Naive thymus-derived CD4-positive, alpha-beta T cell (primary cell): Measurements from ENCODE around the gene FOSL2. TPM values are rescaled to one million over a fixed set of nuclear protein-coding genes. Genes with fewer than 3 reads are reported as not detected.

Experiments used
- ATAC-seq: fragments of 150-1000 bp; cut with Tn5 transposase; 2 replicates; pipeline ENCODE4 v1.10.0; 2021; ENCODE audit warnings: mild to moderate bottlenecking, moderate library complexity
- CTCF ChIA-PET: fragments of 350-600 bp; sonication (Branson Sonifier 250); formaldehyde crosslinking; loops from one replicate; lab custom pipeline; 2021; ENCODE audit warnings: antibody characterized with exemption; lab: Charles Lee
- POLR2A ChIA-PET: fragments of 350-600 bp; sonication (Branson Sonifier 250); formaldehyde crosslinking; loops from one replicate; lab custom pipeline; 2021; ENCODE audit warnings: antibody characterized with exemption, inconsistent platforms; lab: Charles Lee
- DNase-seq, 9 donors: peaks; one replicate each; pipeline versions ENCODE4 v3.0.0 to v3.0.0-alpha.2; 2020 to 2022; ENCODE audit warnings: mixed read lengths in 1 of 9
- H3K27ac ChIP-seq: one replicate; pipeline ENCODE4 v1.7.0; 2013; ENCODE audit warnings: mild to moderate bottlenecking, low read depth, low read length, moderate library complexity
- H3K27me3 ChIP-seq, 2 donors: one replicate each; pipeline ENCODE4 v1.7.0; 2013; ENCODE audit warnings: low read length in 2 of 2, mild to moderate bottlenecking in 2 of 2, moderate library complexity in 2 of 2; ENCODE audit not compliant: control insufficient read depth in 2 of 2, insufficient read depth in 2 of 2
- H3K36me3 ChIP-seq, 3 experiments: 1 replicate in 2 of 3; 2 replicates in 1 of 3; pipeline ENCODE4 v1.7.0; 2013; ENCODE audit warnings: low read length in 3 of 3, mild to moderate bottlenecking in 3 of 3, moderate library complexity in 1 of 3; ENCODE audit not compliant: insufficient read depth in 3 of 3, control insufficient read depth in 2 of 3
- H3K4me1 ChIP-seq, 2 donors: one replicate each; pipeline ENCODE4 v1.7.0; 2013; ENCODE audit warnings: low read length in 2 of 2, mild to moderate bottlenecking in 2 of 2, moderate library complexity in 1 of 2; ENCODE audit not compliant: control insufficient read depth in 2 of 2, insufficient read depth in 2 of 2
- H3K4me3 ChIP-seq: 2 replicates; pipeline ENCODE4 v1.7.0; 2013; ENCODE audit warnings: mild to moderate bottlenecking, low read length
- H3K9me3 ChIP-seq, 3 experiments: 1 replicate in 2 of 3; 2 replicates in 1 of 3; pipeline ENCODE4 v1.7.0; 2013; ENCODE audit warnings: low read length in 3 of 3; ENCODE audit not compliant: control insufficient read depth in 2 of 3
- H3K27ac Mint-ChIP-seq, 9 donors: one replicate each; pipeline ENCODE4 v1.8.0; 2020 to 2022; ENCODE audit warnings: mixed read lengths in 9 of 9, mild to moderate bottlenecking in 8 of 9, moderate library complexity in 5 of 9, inconsistent platforms in 2 of 9
- H3K27me3 Mint-ChIP-seq, 5 donors: one replicate each; pipeline ENCODE4 v1.8.0; 2021 to 2022; ENCODE audit warnings: mixed read lengths in 5 of 5, mild to moderate bottlenecking in 1 of 5
- H3K36me3 Mint-ChIP-seq, 5 donors: one replicate each; pipeline ENCODE4 v1.8.0; 2020 to 2022; ENCODE audit warnings: mixed read lengths in 5 of 5, mild to moderate bottlenecking in 3 of 5, inconsistent platforms in 1 of 5
- H3K4me1 Mint-ChIP-seq, 7 donors: one replicate each; pipeline ENCODE4 v1.8.0; 2020 to 2022; ENCODE audit warnings: mixed read lengths in 7 of 7, mild to moderate bottlenecking in 3 of 7, inconsistent platforms in 1 of 7
- H3K4me3 Mint-ChIP-seq, 10 donors: one replicate each; pipeline ENCODE4 v1.8.0; 2020 to 2022; ENCODE audit warnings: mild to moderate bottlenecking in 10 of 10, mixed read lengths in 10 of 10, moderate library complexity in 6 of 10, inconsistent platforms in 2 of 10
- H3K9me3 Mint-ChIP-seq, 11 donors: one replicate each; pipeline ENCODE4 v1.8.0; 2020 to 2022; ENCODE audit warnings: mixed read lengths in 11 of 11, mild to moderate bottlenecking in 4 of 11, inconsistent platforms in 1 of 11, moderate library complexity in 1 of 11
- intact Hi-C, 2 donors: fragments of 100-400 bp; cut with micrococcal nuclease; formaldehyde crosslinking; loops; one replicate each; pipeline ENCODE4 v1.15.1; 2023
- polyA plus RNA-seq, 2 donors: library from polyadenylated mRNA; unstranded; fragments of 300-500 nt; fragmentation: Illumina TruSeq; gene quantifications; one replicate each; pipeline ENCODE4 v1.2.3, GENCODE V29; 2021
- total RNA-seq, 6 experiments: library from RNA in 5 of 6; stranded (reverse) in 5 of 6; gene quantifications; 1 replicate in 5 of 6; 2 replicates in 1 of 6; pipeline ENCODE4 v1.2.3 and lab custom pipeline; 2021 to 2026

Gene FOSL2
- total and polyA plus RNA-seq, 7 experiments from 2014 or later, result 0.25 to 251 (median 1.3) TPM

- intact Hi-C loops, result no loop called here
- Mint-ChIP-seq H3K27ac (no peak overlapping the region), H3K4me3 (no peak overlapping the region), H3K27me3 (peaks cover 0 to 14% (median 0%) of the 10 kb centered on the region in 5 donors), H3K36me3 (peaks cover 0 to 7% (median 0%) of the 10 kb centered on the region in 5 donors), H3K9me3 (peaks cover 0 to 1% (median 0%) of the 10 kb centered on the region in 11 donors), H3K4me1 (peaks cover 44 to 89% (median 67%) of the 10 kb centered on the region in 7 donors)
- no peak for ATAC-seq
- no peaks in the 10 kb centered on the region for H3K9me3 ChIP-seq
- H3K4me1 ChIP-seq, result peaks cover 62 to 73% of the 10 kb centered on the region in 2 donors
- no peaks in the 10 kb centered on the region for H3K36me3 ChIP-seq
- H3K27me3 ChIP-seq, result no peaks in the 10 kb centered on the region
- no peak for DNase-seq
- no peak overlapping the region for H3K27ac ChIP-seq
- H3K4me3 ChIP-seq, result no peak overlapping the region
- CTCF ChIA-PET, result no interaction called here
- POLR2A ChIA-PET, result no interaction called here
Measured at GRCh38 chr2:28363686-28364280, 28.9 kb upstream of the FOSL2 start.

- peaks cover 0 to 12% (median 0%) of the 10 kb centered on the region in 5 donors for H3K27me3 Mint-ChIP-seq
- peaks cover 0 to 3% (median 0%) of the 10 kb centered on the region in 5 donors for H3K36me3 Mint-ChIP-seq
- H3K27ac Mint-ChIP-seq, result peak overlapping the region in 1 of 9 donors; percentile 36
- ChIA-PET CTCF (no interaction called here), POLR2A (interaction anchor here (0.6 to 1.2 kb wide), 2 partner anchors 27 to 110 kb away, joined by 3 read pairs; no protein-coding TSS in a partner anchor)
- Histone ChIP-seq H3K27ac (no peak overlapping the region), H3K27me3 (no peaks in the 10 kb centered on the region), H3K9me3 (no peaks in the 10 kb centered on the region), H3K36me3 (no peaks in the 10 kb centered on the region), H3K4me3 (no peak overlapping the region), H3K4me1 (peaks cover 53 to 66% of the 10 kb centered on the region in 2 donors)
- H3K4me1 Mint-ChIP-seq, result peaks cover 36 to 81% (median 59%) of the 10 kb centered on the region in 7 donors
- intact Hi-C loops, result no loop called here
- no peak for DNase-seq
- ATAC-seq, result no peak
- H3K9me3 Mint-ChIP-seq, result peaks cover 0 to 1% (median 0%) of the 10 kb centered on the region in 11 donors
- H3K4me3 Mint-ChIP-seq, result peak overlapping the region in 3 of 10 donors; percentile 33 to 89 (median 75)
Measured at GRCh38 chr2:28364610-28365009, 28.0 kb upstream of the FOSL2 start.

GRCh38 chr2:28365158-28365557, 27.5 kb upstream of the FOSL2 start:
- ATAC-seq, result no peak
- POLR2A ChIA-PET, result interaction anchor here (1.2 kb wide), 1 partner anchor 26 kb away, joined by 3 read pairs; no protein-coding TSS in a partner anchor
- no peak for DNase-seq
- peaks cover 0 to 3% (median 0%) of the 10 kb centered on the region in 5 donors for H3K36me3 Mint-ChIP-seq
- Histone ChIP-seq H3K27ac (no peak overlapping the region), H3K27me3 (no peaks in the 10 kb centered on the region), H3K4me1 (peaks cover 48 to 61% of the 10 kb centered on the region in 2 donors), H3K9me3 (no peaks in the 10 kb centered on the region), H3K36me3 (no peaks in the 10 kb centered on the region), H3K4me3 (no peak overlapping the region)
- H3K9me3 Mint-ChIP-seq, result peaks cover 0 to 1% (median 0%) of the 10 kb centered on the region in 11 donors
- H3K4me1 Mint-ChIP-seq, result peaks cover 31 to 75% (median 53%) of the 10 kb centered on the region in 7 donors
- H3K4me3 Mint-ChIP-seq, result peak overlapping the region in 6 of 10 donors; percentile 17 to 89 (median 36)
- intact Hi-C loops, result no loop called here
- peak overlapping the region in 1 of 9 donors; percentile 36 for H3K27ac Mint-ChIP-seq
- CTCF ChIA-PET, result no interaction called here
- peaks cover 0 to 12% (median 0%) of the 10 kb centered on the region in 5 donors for H3K27me3 Mint-ChIP-seq

- peak overlapping the region in 3 of 9 donors; percentile 65 to 87 (median 87) for H3K27ac Mint-ChIP-seq
- H3K27ac ChIP-seq, result no peak overlapping the region
- peaks cover 0 to 5% (median 0%) of the 10 kb centered on the region in 5 donors for H3K36me3 Mint-ChIP-seq
- ChIA-PET POLR2A (interaction anchor here (1.0 kb wide), 2 partner anchors 10 to 15 kb away, joined by 3 read pairs; no protein-coding TSS in a partner anchor), CTCF (no interaction called here)
- H3K27me3 ChIP-seq, result no peaks in the 10 kb centered on the region
- H3K4me1 ChIP-seq, result peaks cover 44 to 51% of the 10 kb centered on the region in 2 donors
- ATAC-seq (no peak), DNase-seq (no peak)
- H3K36me3 ChIP-seq, result no peaks in the 10 kb centered on the region
- H3K9me3 Mint-ChIP-seq, result peaks cover 0 to 1% (median 0%) of the 10 kb centered on the region in 11 donors
- H3K4me3 Mint-ChIP-seq, result peak overlapping the region in 9 of 10 donors; percentile 75 to 93 (median 88)
- H3K27me3 Mint-ChIP-seq, result peaks cover 0 to 13% (median 0%) of the 10 kb centered on the region in 5 donors
- intact Hi-C loops, result loop anchor here (1.0 kb wide), 2 partner anchors 24 to 26 kb away; partner anchors contain the start of gene FOSL2 (in 1 of the 2)
- no peaks in the 10 kb centered on the region for H3K9me3 ChIP-seq
- peaks cover 27 to 66% (median 48%) of the 10 kb centered on the region in 7 donors for H3K4me1 Mint-ChIP-seq
- H3K4me3 ChIP-seq, result peak overlapping the region; percentile 14
Measured at GRCh38 chr2:28366149-28366495, 26.5 kb upstream of the FOSL2 start.

GRCh38 chr2:28366496-28367282, 26.0 kb upstream of the FOSL2 start:
- Histone ChIP-seq H3K27ac (no peak overlapping the region), H3K4me3 (peak overlapping the region; percentile 14), H3K9me3 (no peaks in the 10 kb centered on the region), H3K36me3 (no peaks in the 10 kb centered on the region), H3K4me1 (peaks cover 44 to 47% of the 10 kb centered on the region in 2 donors), H3K27me3 (no peaks in the 10 kb centered on the region)
- Mint-ChIP-seq H3K27ac (peak overlapping the region in 8 of 9 donors; percentile 12 to 87 (median 72)), H3K4me3 (peak overlapping the region; percentile 75 to 93 (median 88)), H3K36me3 (peaks cover 0 to 6% (median 0%) of the 10 kb centered on the region in 5 donors), H3K9me3 (peaks cover 0 to 1% (median 0%) of the 10 kb centered on the region in 11 donors), H3K4me1 (peaks cover 27 to 62% (median 45%) of the 10 kb centered on the region in 7 donors), H3K27me3 (peaks cover 0 to 12% (median 0%) of the 10 kb centered on the region in 5 donors)
- intact Hi-C loops, result loop anchor here (1.0 kb wide), 3 partner anchors 7 to 26 kb away; partner anchors contain the start of gene FOSL2 (in 1 of the 2)
- POLR2A ChIA-PET, result interaction anchor here (1.0 kb wide), 2 partner anchors 10 to 14 kb away, joined by 3 read pairs; no protein-coding TSS in a partner anchor
- DNase-seq, result peak in 8 of 9 donors; percentile 37 to 70 (median 56)
- ATAC-seq, result peak; percentile 92
- CTCF ChIA-PET, result no interaction called here
